ENCODE data around the gene SH3BP2. TPM values are rescaled to one million over a fixed set of nuclear protein-coding genes. Genes with fewer than 3 reads are reported as not detected.

SH3BP2 gene
- polyA plus RNA-seq, 1 donor = 45.9 TPM

GRCh38 chr4:2852481-2852921, 59.6 kb downstream of the SH3BP2 start:
- Histone ChIP-seq H3K36me3 (ENCODE audit: control insufficient read depth, insufficient read depth, low read length) (peaks cover 12% of the 10 kb centered on the region), H3K4me3 (ENCODE audit: low read length) (no peak overlapping the region), H3K27ac (ENCODE audit: low read length) (no peak overlapping the region), H3K4me1 (ENCODE audit: control insufficient read depth, insufficient read depth, low read length) (peaks cover 18% of the 10 kb centered on the region), H3K27me3 (ENCODE audit: control insufficient read depth, insufficient read depth, low read length) (no peaks in the 10 kb centered on the region), H3K9me3 (ENCODE audit: control insufficient read depth, low read depth, low read length) (no peaks in the 10 kb centered on the region)
- WGBS (ENCODE audit: insufficient coverage, low lambda C conversion rate) = no CpG with 5 or more reads among the region's 7 CpGs
- peak in 1 of 2 donors; percentile 26 for DNase-seq

DNA sequence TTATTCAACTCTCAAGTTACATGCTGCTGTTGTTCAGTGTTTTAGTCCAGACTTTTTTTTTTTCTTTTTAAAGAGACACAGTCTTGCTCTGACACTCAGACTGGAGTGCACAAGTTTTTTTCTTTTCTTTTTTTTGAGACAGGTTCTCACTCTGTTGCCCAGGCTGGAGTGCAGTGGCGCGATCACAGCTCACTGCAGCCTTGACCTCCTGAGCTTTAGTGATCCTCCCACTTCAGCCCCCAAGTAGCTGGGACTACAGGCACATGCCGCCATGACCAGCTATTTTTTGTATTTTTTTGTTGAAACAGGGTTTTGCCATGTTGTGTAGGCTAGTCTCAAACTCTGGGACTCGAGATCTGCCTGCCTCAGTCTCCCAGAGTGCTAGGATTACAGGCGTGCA, 62.7 kb downstream of the SH3BP2 start:
- H3K27ac ChIP-seq (ENCODE audit: low read length) = no peak overlapping the region
- H3K4me1 ChIP-seq (ENCODE audit: control insufficient read depth, insufficient read depth, low read length) = peaks cover 17% of the 10 kb centered on the region
- no CpG with 5 or more reads among the region's 5 CpGs for WGBS (ENCODE audit: insufficient coverage, low lambda C conversion rate)
- H3K27me3 ChIP-seq (ENCODE audit: control insufficient read depth, insufficient read depth, low read length) = no peaks in the 10 kb centered on the region
- DNase-seq = no peak
- H3K36me3 ChIP-seq (ENCODE audit: control insufficient read depth, insufficient read depth, low read length) = peaks cover 12% of the 10 kb centered on the region
- no peaks in the 10 kb centered on the region for H3K9me3 ChIP-seq (ENCODE audit: control insufficient read depth, low read depth, low read length)
- no peak overlapping the region for H3K4me3 ChIP-seq (ENCODE audit: low read length)

GRCh38 chr4:2856266-2856665, 63.4 kb downstream of the SH3BP2 start:
- no peak overlapping the region for H3K4me3 ChIP-seq (ENCODE audit: low read length)
- H3K27ac ChIP-seq (ENCODE audit: low read length) = no peak overlapping the region
- peaks cover 24% of the 10 kb centered on the region for H3K4me1 ChIP-seq (ENCODE audit: control insufficient read depth, insufficient read depth, low read length)
- 100% methylated on average over 1 of the region's 3 CpGs for WGBS (ENCODE audit: insufficient coverage, low lambda C conversion rate)
- no peak for DNase-seq
- H3K36me3 ChIP-seq (ENCODE audit: control insufficient read depth, insufficient read depth, low read length) = peaks cover 12% of the 10 kb centered on the region
- no peaks in the 10 kb centered on the region for H3K9me3 ChIP-seq (ENCODE audit: control insufficient read depth, low read depth, low read length)
- H3K27me3 ChIP-seq (ENCODE audit: control insufficient read depth, insufficient read depth, low read length) = no peaks in the 10 kb centered on the region

GRCh38 chr4:2857349-2857927, 64.6 kb downstream of the SH3BP2 start:
- H3K27me3 ChIP-seq (ENCODE audit: control insufficient read depth, insufficient read depth, low read length) = no peaks in the 10 kb centered on the region
- DNase-seq = no peak
- WGBS (ENCODE audit: insufficient coverage, low lambda C conversion rate) = no CpG with 5 or more reads among the region's 5 CpGs
- no peak overlapping the region for H3K27ac ChIP-seq (ENCODE audit: low read length)
- no peak overlapping the region for H3K4me3 ChIP-seq (ENCODE audit: low read length)
- H3K4me1 ChIP-seq (ENCODE audit: control insufficient read depth, insufficient read depth, low read length) = peaks cover 34% of the 10 kb centered on the region
- H3K9me3 ChIP-seq (ENCODE audit: control insufficient read depth, low read depth, low read length) = no peaks in the 10 kb centered on the region
- peaks cover 12% of the 10 kb centered on the region for H3K36me3 ChIP-seq (ENCODE audit: control insufficient read depth, insufficient read depth, low read length)

- peaks cover 11% of the 10 kb centered on the region for H3K36me3 ChIP-seq (ENCODE audit: control insufficient read depth, insufficient read depth, low read length)
- H3K27ac ChIP-seq (ENCODE audit: low read length) = peak overlapping the region; percentile 41
- H3K27me3 ChIP-seq (ENCODE audit: control insufficient read depth, insufficient read depth, low read length) = no peaks in the 10 kb centered on the region
- peaks cover 39% of the 10 kb centered on the region for H3K4me1 ChIP-seq (ENCODE audit: control insufficient read depth, insufficient read depth, low read length)
- H3K9me3 ChIP-seq (ENCODE audit: control insufficient read depth, low read depth, low read length) = no peaks in the 10 kb centered on the region
- peak in 1 of 2 donors; percentile 33 for DNase-seq
- 100% methylated on average over 1 of the region's 7 CpGs for whole genome bisulfite sequencing (ENCODE audit: insufficient coverage, low lambda C conversion rate)
- H3K4me3 ChIP-seq (ENCODE audit: low read length) = no peak overlapping the region
These were observed 65.7 kb downstream of the SH3BP2 start for GRCh38 chr4:2858451-2859217.

DNA sequence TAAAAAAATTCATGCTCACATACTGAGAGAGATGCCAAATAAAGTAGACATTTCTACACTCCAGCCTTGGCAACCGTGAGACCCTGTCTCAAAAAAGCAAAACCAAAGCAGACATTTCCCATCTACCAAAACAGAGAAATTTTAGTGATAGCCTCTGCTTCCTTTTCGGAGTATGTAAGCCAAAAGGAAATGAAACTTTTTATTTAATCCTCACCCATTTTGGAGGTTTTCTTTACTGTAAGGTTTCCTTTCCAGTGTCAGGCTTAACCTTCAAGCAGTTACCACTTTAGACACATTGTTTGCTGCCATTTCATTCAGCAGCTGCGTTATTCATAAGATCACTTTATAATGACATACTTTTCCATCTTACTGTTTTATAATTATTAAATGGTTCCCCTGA, 66.6 kb downstream of the SH3BP2 start:
- H3K9me3 ChIP-seq (ENCODE audit: control insufficient read depth, low read depth, low read length) = no peaks in the 10 kb centered on the region
- H3K27ac ChIP-seq (ENCODE audit: low read length) = no peak overlapping the region

GRCh38 chr4:2860391-2861348, 67.8 kb downstream of the SH3BP2 start:
- H3K4me3 ChIP-seq (ENCODE audit: low read length) = no peak overlapping the region
- no peaks in the 10 kb centered on the region for H3K36me3 ChIP-seq (ENCODE audit: control insufficient read depth, insufficient read depth, low read length)
- DNase-seq = peak in 1 of 2 donors; percentile 54
- peaks cover 42% of the 10 kb centered on the region for H3K4me1 ChIP-seq (ENCODE audit: control insufficient read depth, insufficient read depth, low read length)
- peak overlapping the region; percentile 26 for H3K27ac ChIP-seq (ENCODE audit: low read length)
- WGBS (ENCODE audit: insufficient coverage, low lambda C conversion rate) = 67% methylated on average over 1 of the region's 6 CpGs
- H3K27me3 ChIP-seq (ENCODE audit: control insufficient read depth, insufficient read depth, low read length) = no peaks in the 10 kb centered on the region
- no peaks in the 10 kb centered on the region for H3K9me3 ChIP-seq (ENCODE audit: control insufficient read depth, low read depth, low read length)

More for the DNA sequence above, 66.6 kb downstream of the SH3BP2 start:
- DNase-seq = no peak
- 80% methylated on average over 1 of the region's 3 CpGs for WGBS (ENCODE audit: insufficient coverage, low lambda C conversion rate)
- H3K4me3 ChIP-seq (ENCODE audit: low read length) = no peak overlapping the region
- H3K4me1 ChIP-seq (ENCODE audit: control insufficient read depth, insufficient read depth, low read length) = peaks cover 42% of the 10 kb centered on the region
- H3K27me3 ChIP-seq (ENCODE audit: control insufficient read depth, insufficient read depth, low read length) = no peaks in the 10 kb centered on the region
- H3K36me3 ChIP-seq (ENCODE audit: control insufficient read depth, insufficient read depth, low read length) = peaks cover 5% of the 10 kb centered on the region

GRCh38 chr4:2861631-2862436, 68.9 kb downstream of the SH3BP2 start:
- DNase-seq = no peak
- no CpG with 5 or more reads among the region's 4 CpGs for WGBS (ENCODE audit: insufficient coverage, low lambda C conversion rate)
- no peaks in the 10 kb centered on the region for H3K36me3 ChIP-seq (ENCODE audit: control insufficient read depth, insufficient read depth, low read length)
- peak overlapping the region; percentile 16 for H3K27ac ChIP-seq (ENCODE audit: low read length)
- peaks cover 46% of the 10 kb centered on the region for H3K4me1 ChIP-seq (ENCODE audit: control insufficient read depth, insufficient read depth, low read length)
- H3K9me3 ChIP-seq (ENCODE audit: control insufficient read depth, low read depth, low read length) = no peaks in the 10 kb centered on the region
- no peaks in the 10 kb centered on the region for H3K27me3 ChIP-seq (ENCODE audit: control insufficient read depth, insufficient read depth, low read length)
- no peak overlapping the region for H3K4me3 ChIP-seq (ENCODE audit: low read length)

- Histone ChIP-seq H3K36me3 (ENCODE audit: control insufficient read depth, insufficient read depth, low read length) (no peaks in the 10 kb centered on the region), H3K9me3 (ENCODE audit: control insufficient read depth, low read depth, low read length) (no peaks in the 10 kb centered on the region), H3K27ac (ENCODE audit: low read length) (peak overlapping the region; percentile 16), H3K4me3 (ENCODE audit: low read length) (no peak overlapping the region), H3K27me3 (ENCODE audit: control insufficient read depth, insufficient read depth, low read length) (no peaks in the 10 kb centered on the region), H3K4me1 (ENCODE audit: control insufficient read depth, insufficient read depth, low read length) (peaks cover 53% of the 10 kb centered on the region)
- DNase-seq = peak in 1 of 2 donors; percentile 43
- WGBS (ENCODE audit: insufficient coverage, low lambda C conversion rate) = no CpG with 5 or more reads among the region's 1 CpG
These were observed 69.6 kb downstream of the SH3BP2 start for GRCh38 chr4:2862528-2862927.

Data from large intestine (tissue), 3 donors.